SK-N-DZ (cell line): Measurements from ENCODE around the gene TDG.

Experiments used
- DNase-seq: peaks from one replicate; pipeline ENCODE4 v3.0.0-alpha.2; 2015; ENCODE audit warnings: low spot score

Gene TDG

DNA sequence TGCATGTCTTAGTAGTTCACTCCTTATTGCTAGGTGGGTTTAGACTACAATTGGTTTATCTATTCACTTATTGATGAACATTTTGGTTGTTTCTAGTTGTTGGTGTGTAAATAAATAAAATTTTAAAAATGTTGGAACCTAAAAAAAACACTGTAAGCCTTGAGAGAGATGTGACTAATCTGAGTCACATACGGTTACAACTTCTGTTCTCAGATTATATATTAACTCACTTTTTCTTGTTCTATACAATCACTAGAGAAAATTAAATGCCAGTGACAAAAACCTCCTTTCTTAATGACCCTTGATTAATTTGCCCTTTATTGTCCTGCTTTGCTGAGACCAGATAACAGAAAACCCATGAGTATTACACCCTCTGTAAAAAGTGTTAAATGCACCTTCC is 7.1 kb upstream of the TDG start:
- no peak for DNase-seq

DNA sequence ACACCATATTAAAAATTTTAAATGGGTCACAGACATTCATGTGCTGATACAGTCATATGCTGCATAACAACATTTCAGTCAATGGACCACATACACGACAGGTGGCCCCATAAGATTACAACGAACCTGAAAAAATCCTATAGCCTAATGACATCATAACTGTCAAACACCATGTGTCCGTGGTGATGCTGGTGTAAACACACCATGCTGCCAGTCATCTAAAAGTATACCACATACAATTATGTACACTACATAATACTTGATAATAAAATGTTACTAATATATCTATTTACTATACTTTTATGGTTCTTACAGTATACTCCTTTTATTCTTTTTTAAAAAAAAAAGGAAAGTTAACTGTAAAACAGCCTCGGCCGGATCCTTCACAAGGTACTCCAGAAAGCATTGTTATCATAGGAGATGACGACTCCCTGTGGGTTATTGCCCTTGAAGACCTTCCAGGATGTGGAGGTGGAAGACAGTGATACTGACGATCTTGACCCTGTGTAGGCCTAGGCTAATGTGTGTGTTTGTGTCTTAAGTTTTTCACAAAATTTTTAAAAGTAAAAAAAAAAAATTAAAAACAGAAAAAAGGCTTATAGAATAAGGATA is 5.0 kb upstream of the TDG start:
- DNase-seq: no peak

DNA sequence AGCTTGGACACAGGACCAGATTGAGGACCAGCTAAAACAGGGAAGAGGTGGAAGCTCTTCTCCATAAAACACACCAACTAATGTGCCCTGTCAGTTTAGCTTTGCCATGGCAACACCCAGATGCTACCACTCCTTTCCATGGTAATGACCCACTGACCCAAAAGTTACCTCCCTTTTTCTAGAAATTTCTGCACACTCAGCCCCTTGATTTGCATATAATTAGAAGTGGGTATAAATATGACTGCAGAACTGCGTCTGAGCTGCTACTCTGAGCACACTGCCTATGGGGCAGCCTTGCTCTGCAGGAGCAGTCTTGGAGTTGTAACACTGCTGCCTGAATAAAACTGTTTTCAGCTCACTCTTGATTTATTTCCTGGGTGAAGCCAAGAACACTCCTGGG is 3.2 kb upstream of the TDG start:
- DNase-seq: no peak

DNA sequence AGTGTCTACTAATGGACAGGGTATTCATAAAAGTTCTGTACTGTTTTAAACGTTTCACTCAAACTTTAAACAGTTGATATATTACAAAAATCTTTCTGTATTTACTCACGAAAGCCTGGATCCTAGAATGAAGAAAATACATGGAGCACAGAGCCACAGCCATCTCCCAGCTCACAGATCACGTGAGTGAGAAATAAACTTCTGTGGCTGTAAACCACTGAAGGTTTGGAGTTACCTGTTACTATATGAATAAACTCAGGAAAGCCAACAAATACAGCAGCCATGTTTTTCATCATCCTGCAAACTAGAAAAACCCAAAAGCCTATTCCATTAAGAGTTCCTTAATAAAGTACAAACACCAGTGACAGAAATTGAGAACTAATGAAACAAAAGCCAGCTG is 867 bp upstream of the TDG start:
- DNase-seq: no peak

DNA sequence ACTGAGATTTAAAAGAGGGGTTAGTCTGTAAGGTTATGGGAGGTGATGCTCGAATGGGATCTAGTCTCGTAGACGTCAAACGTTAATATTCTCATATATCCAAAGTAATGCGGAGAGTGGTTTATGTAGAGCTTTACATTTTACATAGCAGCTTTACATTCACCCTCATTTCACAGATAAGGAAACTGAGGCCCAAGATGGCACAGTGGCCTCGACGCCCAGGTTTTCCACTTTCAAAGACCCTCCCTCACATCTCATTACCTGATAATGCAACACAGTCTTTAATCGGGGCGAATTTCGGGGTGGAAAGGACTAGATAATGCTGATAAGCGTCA is 450 bp upstream of the TDG start:
- no peak for DNase-seq

DNA sequence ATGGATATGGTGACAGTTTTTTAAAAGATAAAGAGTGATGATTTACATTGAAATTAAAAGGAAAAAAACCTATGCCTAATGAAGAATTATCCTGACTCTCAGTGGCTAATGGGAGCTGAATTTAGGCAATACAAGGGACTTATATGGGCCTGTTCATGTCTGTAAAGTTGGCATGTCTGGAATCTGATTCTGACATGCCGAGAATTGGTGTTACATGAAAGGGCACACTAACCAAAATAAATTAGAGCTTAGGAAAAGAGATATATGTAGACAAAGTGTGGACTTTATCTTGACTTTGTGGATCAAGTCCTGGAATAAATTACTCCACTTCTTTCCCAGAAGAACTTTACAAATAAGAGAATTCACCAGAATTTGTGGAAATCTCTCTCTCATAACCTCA is 1.1 kb downstream of the TDG start:
- no peak for DNase-seq

DNA sequence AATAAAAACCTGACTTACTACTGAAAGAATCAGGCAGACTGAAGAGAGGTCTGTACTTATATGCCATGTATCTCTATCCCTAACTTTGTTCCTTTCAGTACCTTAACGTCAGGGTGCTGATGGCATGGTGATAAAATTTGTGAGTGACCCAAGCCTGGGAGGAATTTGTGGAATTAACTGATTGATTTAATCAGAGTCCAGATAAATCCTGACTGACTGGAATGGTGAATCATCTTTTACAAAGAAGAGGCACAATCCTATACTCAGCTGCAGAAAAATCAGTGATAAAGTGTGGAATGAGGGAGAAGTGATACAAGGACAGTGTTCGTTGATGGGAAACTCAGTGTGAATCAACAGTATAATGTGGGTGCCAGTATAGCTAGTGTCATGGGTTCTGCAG is 3.7 kb downstream of the TDG start:
- no peak for DNase-seq

DNA sequence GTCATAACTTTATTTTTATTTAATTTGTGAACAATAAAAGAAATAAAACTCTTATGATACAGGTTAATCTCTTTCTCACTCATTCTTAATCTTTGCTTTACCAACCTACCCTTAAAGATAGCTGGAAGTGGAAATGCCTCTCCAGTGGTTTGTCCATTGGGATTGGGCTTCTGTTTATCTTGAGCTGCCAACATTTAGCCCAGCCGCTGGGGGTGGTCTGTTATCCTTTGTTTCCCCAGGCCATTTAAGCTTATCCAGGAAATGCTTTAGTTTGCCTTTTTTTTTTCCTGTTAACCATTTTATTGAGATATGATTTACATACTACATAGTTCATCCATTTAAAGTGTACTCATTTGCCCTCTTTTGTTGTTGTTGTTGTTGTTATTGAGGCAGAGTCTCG is 8.2 kb downstream of the TDG start:
- no peak for DNase-seq

DNA sequence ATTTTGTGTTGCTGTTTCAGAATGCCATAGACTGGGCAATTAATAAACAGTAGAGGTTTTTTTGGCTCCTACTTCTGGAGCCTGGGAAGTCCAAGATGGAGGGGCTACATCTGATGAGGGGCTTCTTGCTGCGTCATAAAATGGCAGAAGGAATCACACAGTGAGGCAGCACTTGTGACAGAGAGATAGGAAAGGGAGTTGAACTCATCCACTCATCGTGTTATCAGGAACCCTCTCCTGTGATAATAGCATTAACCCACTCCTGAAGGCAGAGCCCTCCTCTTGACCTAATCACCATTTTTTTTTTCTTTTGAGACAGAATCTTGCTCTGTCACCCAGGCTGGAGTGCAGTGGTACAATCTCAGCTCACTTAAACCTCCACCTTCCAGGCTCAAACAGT is 9.7 kb downstream of the TDG start:
- no peak for DNase-seq

DNA sequence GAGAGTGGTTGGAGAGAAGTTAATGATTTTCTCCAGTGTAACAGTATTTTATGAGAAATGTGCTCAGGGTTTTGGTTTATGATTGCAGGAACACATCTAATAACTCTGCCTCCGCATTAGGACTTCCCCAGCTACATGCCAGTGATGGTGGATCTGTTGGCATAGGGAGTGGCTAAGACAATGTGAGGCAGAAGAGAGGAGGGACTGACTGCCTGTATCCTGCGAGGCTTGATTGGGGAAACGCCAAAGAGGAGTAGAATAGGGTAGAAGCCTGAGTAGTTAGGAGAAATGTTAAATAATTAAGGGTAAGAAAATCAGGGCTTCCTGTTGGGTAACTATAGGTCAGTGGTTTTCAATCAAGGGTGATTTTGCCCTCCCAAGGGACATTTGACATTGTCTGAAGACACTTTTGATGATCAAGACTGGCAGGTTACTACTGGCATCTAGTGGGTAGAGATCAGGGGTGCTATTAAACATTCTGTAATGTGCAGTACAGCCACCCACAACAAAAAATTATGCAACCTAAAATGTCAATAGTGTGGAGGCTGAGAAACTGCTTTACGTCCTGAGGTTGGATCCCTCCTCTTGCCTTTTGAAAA is 12.8 kb downstream of the TDG start:
- DNase-seq: no peak

DNA sequence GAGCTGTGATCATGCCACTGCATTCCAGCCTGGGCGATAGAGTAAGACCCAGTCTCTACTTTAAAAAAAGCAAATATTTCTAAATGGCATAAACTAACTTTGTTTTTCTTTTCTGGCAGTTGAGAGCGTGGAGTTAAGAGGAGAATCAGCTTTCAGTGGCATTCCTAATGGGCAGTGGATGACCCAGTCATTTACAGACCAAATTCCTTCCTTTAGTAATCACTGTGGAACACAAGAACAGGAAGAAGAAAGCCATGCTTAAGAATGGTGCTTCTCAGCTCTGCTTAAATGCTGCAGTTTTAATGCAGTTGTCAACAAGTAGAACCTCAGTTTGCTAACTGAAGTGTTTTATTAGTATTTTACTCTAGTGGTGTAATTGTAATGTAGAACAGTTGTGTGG is 21.2 kb downstream of the TDG start:
- DNase-seq: no peak

DNA sequence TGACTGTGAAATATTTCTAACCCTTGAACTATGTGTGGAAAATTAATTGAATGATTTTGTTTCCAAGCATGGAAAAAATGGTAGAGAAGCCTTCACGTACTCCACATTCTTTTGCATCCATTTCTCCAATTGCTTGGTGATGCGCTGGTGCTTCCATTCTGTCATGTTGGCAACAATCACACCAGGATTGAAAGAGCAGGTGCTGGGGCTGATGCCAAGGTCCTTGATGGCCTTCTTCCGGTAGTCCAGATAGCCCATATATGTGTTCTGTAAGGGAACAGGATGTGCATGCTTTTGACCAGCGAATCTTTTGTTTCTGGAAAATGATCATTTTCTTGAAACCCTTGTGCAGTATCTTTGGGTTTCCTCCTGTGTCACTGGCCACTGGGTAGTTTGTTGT is 28.6 kb downstream of the TDG start:
- no peak for DNase-seq

DNA sequence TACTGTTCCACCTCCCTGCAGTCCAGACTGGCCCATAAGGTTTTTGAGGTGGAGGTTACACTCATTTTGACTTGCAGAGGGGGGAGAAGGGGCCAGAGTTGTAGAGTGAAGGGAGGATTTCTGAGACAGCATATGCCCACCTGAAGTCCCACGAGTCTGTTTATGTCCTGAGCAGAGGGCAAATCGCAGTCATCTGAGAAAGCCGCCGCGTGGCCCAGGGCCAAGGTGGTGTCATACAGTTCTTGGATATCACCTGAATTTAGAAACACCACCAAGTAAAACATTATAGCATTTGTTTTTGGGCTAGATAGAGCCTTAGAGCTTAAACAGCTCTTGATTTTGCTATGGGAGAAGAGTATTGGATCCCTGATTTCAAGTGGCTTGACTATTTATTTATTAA is 30.9 kb downstream of the TDG start:
- DNase-seq: no peak

DNA sequence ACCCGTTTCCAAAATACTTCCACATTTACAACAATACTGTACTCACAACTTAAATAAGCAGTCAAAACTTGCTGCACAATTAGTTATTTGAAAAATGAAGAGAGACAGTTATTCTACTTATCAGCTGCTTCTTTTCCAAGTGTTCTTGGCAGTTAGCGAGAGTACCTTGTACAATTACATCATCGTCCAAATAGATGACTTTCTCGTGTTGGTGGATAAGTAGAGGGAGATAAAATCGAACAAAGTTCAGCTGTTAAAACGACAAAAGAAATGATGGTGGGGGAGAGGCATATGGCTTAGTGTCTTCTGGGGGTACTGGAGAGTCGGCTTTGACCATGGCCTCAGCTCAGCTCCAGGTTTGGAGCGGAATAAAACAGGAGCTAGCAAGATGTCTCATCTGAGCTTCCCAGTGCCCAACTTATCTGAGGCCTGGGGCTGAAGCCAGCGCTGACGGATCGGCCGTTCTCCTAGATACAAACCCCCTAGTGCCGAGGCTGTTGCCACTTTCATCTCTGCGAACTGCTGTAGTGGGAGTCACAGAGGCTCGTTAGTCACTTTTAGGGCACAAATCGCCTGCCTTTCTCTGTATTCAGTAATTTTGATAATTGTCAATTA is 31.7 kb downstream of the TDG start:
- DNase-seq: no peak

DNA sequence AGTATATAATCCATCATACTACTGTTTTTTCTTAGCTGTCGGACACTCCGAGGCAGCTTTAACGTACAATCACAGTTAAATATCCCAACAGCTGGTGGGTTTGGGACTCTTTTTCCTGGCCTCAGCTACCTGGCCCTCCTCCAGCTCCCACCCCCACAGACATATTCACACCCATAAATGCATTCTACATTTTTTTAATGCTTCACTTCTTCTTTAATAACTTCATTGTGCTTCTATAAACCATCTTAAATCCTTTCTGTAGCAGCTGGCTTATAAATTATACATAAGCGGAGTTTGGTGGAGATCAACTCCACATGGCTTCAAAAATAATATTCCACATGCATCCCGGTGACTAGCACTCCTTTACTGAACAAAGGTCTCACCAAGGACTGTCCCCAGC is 33.3 kb downstream of the TDG start:
- DNase-seq: no peak

DNA sequence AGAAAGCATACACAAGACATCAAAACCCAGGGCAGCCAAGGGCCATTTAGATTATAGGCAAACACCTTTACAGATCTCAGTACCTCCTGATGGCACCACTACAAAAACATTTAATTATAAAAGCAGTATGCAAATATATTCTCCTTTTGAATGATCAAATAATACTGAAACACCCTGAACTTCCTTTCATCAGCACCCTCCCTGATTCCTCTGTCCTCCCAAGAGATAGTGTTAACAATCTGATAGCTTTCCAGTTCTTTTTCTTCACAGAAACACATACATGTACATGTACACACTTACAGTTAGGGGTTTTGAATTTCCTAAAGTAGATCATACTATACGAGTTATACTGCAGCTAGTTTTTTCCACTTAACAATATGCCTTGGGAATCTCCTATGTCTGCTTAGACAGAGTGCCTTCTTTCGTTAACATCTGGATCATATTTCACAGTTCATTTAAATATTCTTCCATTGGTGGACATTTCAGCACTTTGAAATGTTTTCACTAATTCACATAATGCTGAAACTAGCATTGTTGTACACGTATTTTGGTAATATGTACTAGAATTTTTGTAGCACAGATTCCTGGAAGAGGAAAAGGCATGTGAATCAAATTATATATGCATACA is 35.2 kb downstream of the TDG start:
- no peak for DNase-seq

DNA sequence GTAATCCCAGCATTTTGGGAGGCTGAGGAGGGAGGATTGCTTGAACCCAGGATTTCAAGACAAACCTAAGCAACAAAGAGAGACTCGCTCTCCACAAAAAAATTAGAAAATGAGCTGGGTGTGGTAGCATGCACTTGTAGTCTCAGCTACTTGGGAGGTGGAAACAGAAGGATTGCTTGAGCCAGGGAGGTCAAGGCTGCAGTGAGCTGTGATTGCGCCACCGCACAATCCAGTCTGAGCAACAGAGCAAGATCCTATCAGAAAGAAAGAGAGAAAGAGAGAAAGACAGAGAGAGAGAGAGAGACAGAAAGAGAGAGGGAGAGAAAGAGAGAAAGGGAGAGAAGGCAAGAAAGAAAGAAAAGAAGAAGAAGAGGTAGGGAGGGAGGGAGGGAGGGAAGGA is 37.0 kb downstream of the TDG start:
- DNase-seq: no peak

DNA sequence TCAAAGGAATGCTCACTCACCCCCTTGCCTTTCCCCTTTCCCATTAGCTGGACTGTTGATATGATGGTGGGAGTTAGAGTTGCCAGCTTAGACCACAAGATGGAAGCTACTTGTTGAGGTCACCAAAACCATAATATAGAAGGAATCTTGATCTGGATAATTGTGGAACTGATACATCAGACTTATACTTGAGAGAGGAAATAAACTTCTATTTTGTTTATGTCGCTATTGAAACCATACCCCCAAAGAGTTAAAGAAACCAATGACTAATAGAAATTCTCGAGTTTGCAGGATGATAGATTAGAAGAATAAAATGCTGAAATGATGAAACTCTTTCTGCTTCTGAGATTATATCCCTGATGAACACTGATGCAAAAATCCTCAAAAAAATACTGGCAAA is 37.9 kb downstream of the TDG start:
- DNase-seq: no peak

DNA sequence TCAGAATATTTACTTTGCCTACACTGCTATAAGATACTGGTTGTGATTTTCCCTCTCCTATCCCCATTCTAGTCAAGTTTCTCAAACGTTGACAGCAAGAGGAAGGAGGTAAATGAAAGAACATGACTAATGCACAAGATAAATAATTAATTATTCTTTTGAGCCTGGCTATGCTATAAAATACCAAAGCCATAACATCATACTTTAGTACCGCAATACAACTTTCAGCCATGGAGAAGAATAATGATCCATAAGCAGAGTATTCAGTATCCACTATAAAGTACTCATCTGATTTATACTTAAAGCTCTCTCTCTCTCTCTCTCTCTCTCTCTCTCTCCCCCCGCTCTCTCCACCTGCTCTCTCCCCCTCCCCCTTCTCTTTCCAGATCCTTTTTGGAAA is 41.3 kb downstream of the TDG start:
- DNase-seq: no peak

DNA sequence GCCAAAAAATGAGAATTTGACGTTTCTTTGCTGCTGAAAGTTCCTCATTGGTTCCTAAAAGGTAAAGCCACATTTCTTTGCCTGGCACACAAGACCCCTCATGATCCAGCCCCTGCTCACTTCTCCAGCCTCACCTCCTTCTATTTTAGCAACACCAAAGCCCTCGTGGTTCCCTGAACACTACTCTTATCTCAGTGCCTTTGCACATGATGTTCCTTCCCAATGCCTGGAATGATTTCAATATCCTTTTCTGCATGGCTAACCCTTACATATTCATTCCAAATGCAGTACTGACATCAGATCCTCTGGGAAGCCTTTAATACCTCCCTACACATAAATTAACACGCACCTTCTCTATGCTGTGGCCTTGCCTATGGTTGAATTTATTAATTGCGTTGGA is 44.4 kb downstream of the TDG start:
- DNase-seq: no peak

DNA sequence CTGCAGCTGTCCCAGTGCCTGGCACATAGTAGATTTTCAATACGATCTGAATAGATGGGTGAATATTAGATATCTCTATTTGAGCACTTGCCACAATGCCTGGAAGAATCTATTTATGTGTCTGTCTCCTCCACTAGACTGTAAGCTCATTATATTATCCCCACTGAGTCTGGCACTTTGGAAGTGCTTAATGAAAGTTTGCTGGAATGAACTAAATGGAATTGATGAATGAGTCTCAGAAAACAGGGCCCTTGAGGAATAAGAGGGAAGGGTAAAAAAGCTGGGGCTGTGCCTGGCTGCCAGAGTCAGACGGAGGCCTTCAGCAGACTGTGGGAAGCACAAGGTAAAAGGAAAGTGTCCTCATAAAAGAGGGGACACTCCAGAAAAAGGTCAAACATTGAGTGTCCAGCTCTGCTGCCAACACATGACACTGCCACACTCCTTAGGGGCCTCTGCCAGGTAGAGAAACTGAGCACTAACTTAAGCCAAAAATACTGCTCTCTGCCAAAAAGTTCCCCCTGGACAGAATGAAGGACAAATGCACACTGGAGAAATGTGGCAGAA is 45.0 kb downstream of the TDG start:
- DNase-seq: no peak

DNA sequence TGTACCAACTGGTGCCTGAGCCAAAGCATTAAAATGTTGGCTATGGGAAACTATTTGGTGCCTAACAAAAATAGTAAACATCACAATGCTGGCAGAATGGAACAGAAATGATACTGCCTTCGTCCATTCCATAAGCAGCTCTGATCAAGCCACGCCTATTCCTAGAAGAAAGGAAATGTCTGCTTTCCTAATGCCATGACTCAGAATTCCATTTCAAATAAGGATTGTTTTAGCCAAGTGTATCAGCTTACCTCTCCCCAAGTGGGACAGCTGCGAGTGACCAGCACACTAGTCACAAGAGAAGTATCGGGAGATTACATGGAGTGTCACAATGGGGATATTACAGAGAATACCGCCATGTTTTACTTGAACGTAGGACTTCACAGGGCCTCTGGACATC is 45.6 kb downstream of the TDG start:
- no peak for DNase-seq

DNA sequence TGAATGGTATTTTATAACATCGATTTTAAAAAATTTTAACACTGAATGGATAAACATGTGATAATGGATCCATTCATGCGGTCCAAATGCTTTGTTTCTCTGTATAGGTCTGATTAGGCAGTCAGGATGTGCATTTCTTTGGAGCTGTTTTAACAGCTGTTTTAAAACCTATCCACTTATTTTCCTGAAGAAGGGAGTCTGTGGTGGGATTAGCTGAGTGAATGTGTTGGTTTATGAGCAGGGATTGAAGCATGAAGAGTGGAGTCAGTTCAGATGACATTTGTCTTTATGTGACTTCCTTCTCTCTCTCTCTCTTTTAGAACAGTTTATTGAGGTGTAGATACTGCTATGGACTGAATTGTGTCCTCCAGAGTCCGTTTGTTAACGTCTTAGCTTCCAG is 46.7 kb downstream of the TDG start:
- no peak for DNase-seq
